CD4-positive, alpha-beta memory T cell (primary cell): ENCODE data around the gene MAD1L1. TPM values are rescaled to one million over a fixed set of nuclear protein-coding genes. Genes with fewer than 3 reads are reported as not detected.

Experiments used
- CTCF ChIA-PET: fragments of 350-600 bp; sonication (Branson Sonifier 250); formaldehyde crosslinking; loops from one replicate; lab custom pipeline; 2021; ENCODE audit warnings: inconsistent platforms; ENCODE audit not compliant: partially characterized antibody; lab: Charles Lee
- POLR2A ChIA-PET: fragments of 350-600 bp; sonication (Branson Sonifier 250); formaldehyde crosslinking; loops from one replicate; lab custom pipeline; 2021; ENCODE audit not compliant: partially characterized antibody; lab: Charles Lee
- DNase-seq, 5 donors: peaks; one replicate each; pipeline versions ENCODE4 v3.0.0 to v3.0.0-alpha.2; 2020 to 2022; ENCODE audit warnings: mixed read lengths in 1 of 5
- H3K27ac ChIP-seq: one replicate; pipeline ENCODE4 v1.7.0; 2013; ENCODE audit warnings: low read depth, low read length
- H3K27me3 ChIP-seq: 2 replicates; pipeline ENCODE4 v1.7.0; 2013; ENCODE audit warnings: mild to moderate bottlenecking, low read length, moderate library complexity; ENCODE audit not compliant: insufficient read depth
- H3K36me3 ChIP-seq: 2 replicates; pipeline ENCODE4 v1.7.0; 2013; ENCODE audit warnings: mild to moderate bottlenecking, low read length, moderate library complexity; ENCODE audit not compliant: insufficient read depth
- H3K4me1 ChIP-seq: 2 replicates; pipeline ENCODE4 v1.7.0; 2013; ENCODE audit warnings: mild to moderate bottlenecking, low read length, moderate library complexity; ENCODE audit not compliant: insufficient read depth
- H3K4me3 ChIP-seq, 2 donors: one replicate each; pipeline ENCODE4 v1.7.0; 2013; ENCODE audit warnings: low read length in 2 of 2, mild to moderate bottlenecking in 1 of 2
- H3K9me3 ChIP-seq, 2 donors: one replicate each; pipeline ENCODE4 v1.7.0; 2013; ENCODE audit warnings: low read length in 2 of 2, control low read depth in 1 of 2; ENCODE audit not compliant: control insufficient read depth in 1 of 2
- H3K27ac Mint-ChIP-seq, 7 donors: one replicate each; pipeline ENCODE4 v1.8.0; 2020 to 2021; ENCODE audit warnings: mixed read lengths in 7 of 7, mild to moderate bottlenecking in 6 of 7, inconsistent platforms in 3 of 7, moderate library complexity in 3 of 7
- H3K27me3 Mint-ChIP-seq, 2 donors: one replicate each; pipeline ENCODE4 v1.8.0; 2020 to 2021; ENCODE audit warnings: mixed read lengths in 2 of 2
- H3K36me3 Mint-ChIP-seq, 2 donors: one replicate each; pipeline ENCODE4 v1.8.0; 2020 to 2021; ENCODE audit warnings: mixed read lengths in 2 of 2, inconsistent platforms in 1 of 2, mild to moderate bottlenecking in 1 of 2
- H3K4me1 Mint-ChIP-seq, 4 donors: one replicate each; pipeline ENCODE4 v1.8.0; 2020 to 2021; ENCODE audit warnings: mixed read lengths in 4 of 4, mild to moderate bottlenecking in 1 of 4
- H3K4me3 Mint-ChIP-seq, 8 donors: one replicate each; pipeline ENCODE4 v1.8.0; 2020 to 2021; ENCODE audit warnings: mixed read lengths in 8 of 8, mild to moderate bottlenecking in 7 of 8, moderate library complexity in 6 of 8, inconsistent platforms in 3 of 8
- H3K9me3 Mint-ChIP-seq, 8 donors: one replicate each; pipeline ENCODE4 v1.8.0; 2020 to 2021; ENCODE audit warnings: mixed read lengths in 8 of 8, mild to moderate bottlenecking in 5 of 8, inconsistent platforms in 3 of 8, moderate library complexity in 1 of 8
- intact Hi-C: fragments of 100-400 bp; cut with micrococcal nuclease; formaldehyde crosslinking; loops from one replicate; pipeline ENCODE4 v1.15.1; 2023
- polyA plus RNA-seq, 2 donors: library from polyadenylated mRNA; unstranded; fragments of 300-500 nt; fragmentation: Illumina TruSeq; gene quantifications; one replicate each; pipeline ENCODE4 v1.2.3, GENCODE V29; 2021
- total RNA-seq, 2 experiments: library from RNA; stranded (reverse); gene quantifications; one replicate each; pipeline ENCODE4 v1.2.3, GENCODE V29; 2021

Gene MAD1L1
- total and polyA plus RNA-seq, 4 experiments from 2014 or later: 89.9 to 132 (median 110) TPM

- Histone ChIP-seq H3K27ac (no peak overlapping the region), H3K4me1 (peaks cover 17% of the 10 kb centered on the region), H3K36me3 (no peaks in the 10 kb centered on the region), H3K4me3 (no peak overlapping the region), H3K27me3 (no peaks in the 10 kb centered on the region), H3K9me3 (no peaks in the 10 kb centered on the region)
- Mint-ChIP-seq H3K4me1 (peaks cover 12 to 34% (median 16%) of the 10 kb centered on the region in 4 donors), H3K9me3 (no peaks in the 10 kb centered on the region), H3K27me3 (no peaks in the 10 kb centered on the region), H3K27ac (peak overlapping the region; percentile 22 to 83 (median 63)), H3K36me3 (peaks cover 0 to 7% of the 10 kb centered on the region in 2 donors), H3K4me3 (peak overlapping the region in 4 of 8 donors; percentile 29 to 62 (median 49))
- DNase-seq: peak in 1 of 5 donors; percentile 21
- ChIA-PET POLR2A (interaction anchor here (0.6 kb wide), 1 partner anchor 264 kb away, joined by 3 read pairs; no protein-coding TSS in a partner anchor), CTCF (no interaction called here)
- intact Hi-C loops: no loop called here
These were observed 377.6 kb downstream of the MAD1L1 start for GRCh38 chr7:1854866-1855724.

- H3K36me3 Mint-ChIP-seq: peaks cover 0 to 7% of the 10 kb centered on the region in 2 donors
- peak overlapping the region in 3 of 8 donors; percentile 10 to 62 (median 62) for H3K4me3 Mint-ChIP-seq
- CTCF ChIA-PET: no interaction called here
- Histone ChIP-seq H3K9me3 (no peaks in the 10 kb centered on the region), H3K4me1 (peaks cover 17% of the 10 kb centered on the region), H3K4me3 (no peak overlapping the region), H3K36me3 (no peaks in the 10 kb centered on the region), H3K27ac (no peak overlapping the region), H3K27me3 (no peaks in the 10 kb centered on the region)
- no peaks in the 10 kb centered on the region for H3K9me3 Mint-ChIP-seq
- H3K27me3 Mint-ChIP-seq: no peaks in the 10 kb centered on the region
- peak in 3 of 5 donors; percentile 12 to 23 (median 15) for DNase-seq
- POLR2A ChIA-PET: no interaction called here
- intact Hi-C loops: no loop called here
- H3K27ac Mint-ChIP-seq: peak overlapping the region in 6 of 7 donors; percentile 35 to 82 (median 66)
- H3K4me1 Mint-ChIP-seq: peaks cover 12 to 34% (median 16%) of the 10 kb centered on the region in 4 donors
These were observed 378.5 kb downstream of the MAD1L1 start for GRCh38 chr7:1853986-1854865.

GRCh38 chr7:1853431-1853985 is 379.2 kb downstream of the MAD1L1 start:
- H3K4me3 Mint-ChIP-seq: peak overlapping the region in 1 of 8 donors; percentile 10
- intact Hi-C loops: no loop called here
- ChIA-PET CTCF (no interaction called here), POLR2A (no interaction called here)
- no peaks in the 10 kb centered on the region for H3K27me3 Mint-ChIP-seq
- Histone ChIP-seq H3K27me3 (no peaks in the 10 kb centered on the region), H3K9me3 (no peaks in the 10 kb centered on the region), H3K4me1 (peaks cover 17% of the 10 kb centered on the region), H3K27ac (no peak overlapping the region), H3K4me3 (no peak overlapping the region), H3K36me3 (no peaks in the 10 kb centered on the region)
- H3K9me3 Mint-ChIP-seq: no peaks in the 10 kb centered on the region
- peaks cover 0 to 7% of the 10 kb centered on the region in 2 donors for H3K36me3 Mint-ChIP-seq
- H3K27ac Mint-ChIP-seq: no peak overlapping the region
- peaks cover 12 to 34% (median 17%) of the 10 kb centered on the region in 4 donors for H3K4me1 Mint-ChIP-seq
- DNase-seq: no peak

- H3K36me3 ChIP-seq: no peaks in the 10 kb centered on the region
- H3K9me3 ChIP-seq: no peaks in the 10 kb centered on the region
- ChIA-PET POLR2A (no interaction called here), CTCF (no interaction called here)
- intact Hi-C loops: no loop called here
- peaks cover 17% of the 10 kb centered on the region for H3K4me1 ChIP-seq
- peaks cover 12 to 32% (median 16%) of the 10 kb centered on the region in 4 donors for H3K4me1 Mint-ChIP-seq
- no peak for DNase-seq
- no peaks in the 10 kb centered on the region for H3K27me3 Mint-ChIP-seq
- H3K9me3 Mint-ChIP-seq: no peaks in the 10 kb centered on the region
- no peak overlapping the region for H3K4me3 Mint-ChIP-seq
- peaks cover 0 to 4% of the 10 kb centered on the region in 2 donors for H3K36me3 Mint-ChIP-seq
- no peak overlapping the region for H3K4me3 ChIP-seq
- H3K27me3 ChIP-seq: no peaks in the 10 kb centered on the region
- no peak overlapping the region for H3K27ac ChIP-seq
- H3K27ac Mint-ChIP-seq: peak overlapping the region in 1 of 7 donors; percentile 51
These were observed 380.0 kb downstream of the MAD1L1 start for GRCh38 chr7:1852517-1853430.

- H3K9me3 ChIP-seq: no peaks in the 10 kb centered on the region
- H3K4me3 ChIP-seq: no peak overlapping the region
- Mint-ChIP-seq H3K27me3 (no peaks in the 10 kb centered on the region), H3K4me3 (no peak overlapping the region), H3K27ac (peak overlapping the region in 1 of 7 donors; percentile 63), H3K36me3 (peaks cover 2 to 8% of the 10 kb centered on the region in 2 donors), H3K4me1 (peaks cover 11 to 28% (median 17%) of the 10 kb centered on the region in 4 donors), H3K9me3 (no peaks in the 10 kb centered on the region)
- no peaks in the 10 kb centered on the region for H3K27me3 ChIP-seq
- H3K4me1 ChIP-seq: peaks cover 17% of the 10 kb centered on the region
- no peak for DNase-seq
- no peaks in the 10 kb centered on the region for H3K36me3 ChIP-seq
- intact Hi-C loops: no loop called here
- POLR2A ChIA-PET: no interaction called here
- H3K27ac ChIP-seq: no peak overlapping the region
- CTCF ChIA-PET: no interaction called here
These were observed 380.8 kb downstream of the MAD1L1 start for GRCh38 chr7:1851721-1852516.

- peaks cover 12 to 27% (median 19%) of the 10 kb centered on the region in 4 donors for H3K4me1 Mint-ChIP-seq
- no peaks in the 10 kb centered on the region for H3K27me3 Mint-ChIP-seq
- Histone ChIP-seq H3K4me3 (no peak overlapping the region), H3K9me3 (no peaks in the 10 kb centered on the region), H3K27ac (no peak overlapping the region), H3K27me3 (no peaks in the 10 kb centered on the region), H3K36me3 (no peaks in the 10 kb centered on the region), H3K4me1 (peaks cover 17% of the 10 kb centered on the region)
- H3K27ac Mint-ChIP-seq: peak overlapping the region in 1 of 7 donors; percentile 63
- intact Hi-C loops: no loop called here
- ChIA-PET POLR2A (no interaction called here), CTCF (no interaction called here)
- no peak for DNase-seq
- H3K9me3 Mint-ChIP-seq: no peaks in the 10 kb centered on the region
- no peak overlapping the region for H3K4me3 Mint-ChIP-seq
- peaks cover 5 to 11% of the 10 kb centered on the region in 2 donors for H3K36me3 Mint-ChIP-seq
These were observed 381.7 kb downstream of the MAD1L1 start for GRCh38 chr7:1850976-1851571.
